ENCODE measurements around the gene SCRN1. TPM values are rescaled to one million over a fixed set of nuclear protein-coding genes. Genes with fewer than 3 reads are reported as not detected.

Gene SCRN1
- total RNA-seq, 4 donors from 2014 or later, result 1.8 to 3.8 (median 2.7) TPM

DNA sequence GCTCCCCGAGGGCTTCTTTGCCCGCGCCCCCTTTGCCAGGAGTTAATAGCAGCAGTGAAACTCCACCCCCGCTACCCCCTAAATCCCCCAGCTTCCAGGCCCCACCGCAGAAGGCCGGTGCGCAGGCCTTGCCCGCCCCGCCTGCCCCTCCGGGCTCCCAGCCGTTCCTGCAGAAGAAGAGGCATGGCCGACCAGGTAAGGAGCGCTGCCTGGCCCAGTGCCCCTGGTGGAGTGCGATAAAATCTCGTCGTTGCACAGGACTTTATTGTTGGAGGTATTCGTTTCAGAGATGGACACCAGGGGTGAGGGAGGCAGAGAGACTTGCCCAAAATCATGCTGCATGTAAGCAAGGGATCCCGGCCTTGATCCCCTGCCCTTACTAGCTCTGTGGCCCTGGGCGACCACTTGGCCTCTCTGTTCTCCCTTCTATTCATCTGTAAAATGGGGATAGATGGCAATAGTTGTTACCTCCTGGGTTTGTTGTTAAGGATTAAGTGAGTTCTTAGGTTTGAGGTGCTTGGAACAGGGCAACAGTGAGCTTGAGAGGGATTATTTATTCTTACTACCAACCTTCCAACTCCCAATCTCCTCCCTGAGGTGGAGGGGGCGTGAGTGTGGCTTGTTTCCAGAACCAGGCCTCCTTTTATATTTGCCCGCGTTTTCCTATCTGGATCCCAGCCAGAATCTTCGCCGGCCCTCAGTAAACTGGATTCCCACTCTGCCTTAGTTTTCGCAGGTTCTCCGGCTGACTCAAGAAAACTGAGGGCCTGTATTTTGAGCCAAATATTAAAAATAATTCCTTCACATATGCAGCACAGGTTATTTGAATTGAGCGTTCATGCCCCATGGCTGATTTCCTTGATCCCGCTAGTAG is 105.0 kb downstream of the SCRN1 start:
- ATAC-seq (no peak), DNase-seq (no peak)
- Histone ChIP-seq H3K4me1 (no peaks in the 10 kb centered on the region), H3K27me3 (no peaks in the 10 kb centered on the region), H3K4me3 (no peak overlapping the region), H3K27ac (no peak overlapping the region), H3K36me3 (peaks cover 0 to 13% of the 10 kb centered on the region in 2 donors), H3K9me3 (no peaks in the 10 kb centered on the region)
- in situ Hi-C loops (cut with MboI; ENCODE audit: low sequenced_read_pairs in 4 of 4), result no loop called here
- TF ChIP-seq, protein P1, sequence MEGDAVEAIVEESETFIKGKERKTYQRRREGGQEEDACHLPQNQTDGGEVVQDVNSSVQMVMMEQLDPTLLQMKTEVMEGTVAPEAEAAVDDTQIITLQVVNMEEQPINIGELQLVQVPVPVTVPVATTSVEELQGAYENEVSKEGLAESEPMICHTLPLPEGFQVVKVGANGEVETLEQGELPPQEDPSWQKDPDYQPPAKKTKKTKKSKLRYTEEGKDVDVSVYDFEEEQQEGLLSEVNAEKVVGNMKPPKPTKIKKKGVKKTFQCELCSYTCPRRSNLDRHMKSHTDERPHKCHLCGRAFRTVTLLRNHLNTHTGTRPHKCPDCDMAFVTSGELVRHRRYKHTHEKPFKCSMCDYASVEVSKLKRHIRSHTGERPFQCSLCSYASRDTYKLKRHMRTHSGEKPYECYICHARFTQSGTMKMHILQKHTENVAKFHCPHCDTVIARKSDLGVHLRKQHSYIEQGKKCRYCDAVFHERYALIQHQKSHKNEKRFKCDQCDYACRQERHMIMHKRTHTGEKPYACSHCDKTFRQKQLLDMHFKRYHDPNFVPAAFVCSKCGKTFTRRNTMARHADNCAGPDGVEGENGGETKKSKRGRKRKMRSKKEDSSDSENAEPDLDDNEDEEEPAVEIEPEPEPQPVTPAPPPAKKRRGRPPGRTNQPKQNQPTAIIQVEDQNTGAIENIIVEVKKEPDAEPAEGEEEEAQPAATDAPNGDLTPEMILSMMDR (IDR thresholded peaks at IDR 0.05 in 4 of 5, conservative IDR thresholded peaks at IDR 0.05 in 1 of 5), result no peak
- TF ChIP-seq POLR2A (IDR thresholded peaks at IDR 0.05), result no peak
- intact Hi-C loops (cut with DNase I; ENCODE audit: low total_unique reads), result no loop called here

DNA sequence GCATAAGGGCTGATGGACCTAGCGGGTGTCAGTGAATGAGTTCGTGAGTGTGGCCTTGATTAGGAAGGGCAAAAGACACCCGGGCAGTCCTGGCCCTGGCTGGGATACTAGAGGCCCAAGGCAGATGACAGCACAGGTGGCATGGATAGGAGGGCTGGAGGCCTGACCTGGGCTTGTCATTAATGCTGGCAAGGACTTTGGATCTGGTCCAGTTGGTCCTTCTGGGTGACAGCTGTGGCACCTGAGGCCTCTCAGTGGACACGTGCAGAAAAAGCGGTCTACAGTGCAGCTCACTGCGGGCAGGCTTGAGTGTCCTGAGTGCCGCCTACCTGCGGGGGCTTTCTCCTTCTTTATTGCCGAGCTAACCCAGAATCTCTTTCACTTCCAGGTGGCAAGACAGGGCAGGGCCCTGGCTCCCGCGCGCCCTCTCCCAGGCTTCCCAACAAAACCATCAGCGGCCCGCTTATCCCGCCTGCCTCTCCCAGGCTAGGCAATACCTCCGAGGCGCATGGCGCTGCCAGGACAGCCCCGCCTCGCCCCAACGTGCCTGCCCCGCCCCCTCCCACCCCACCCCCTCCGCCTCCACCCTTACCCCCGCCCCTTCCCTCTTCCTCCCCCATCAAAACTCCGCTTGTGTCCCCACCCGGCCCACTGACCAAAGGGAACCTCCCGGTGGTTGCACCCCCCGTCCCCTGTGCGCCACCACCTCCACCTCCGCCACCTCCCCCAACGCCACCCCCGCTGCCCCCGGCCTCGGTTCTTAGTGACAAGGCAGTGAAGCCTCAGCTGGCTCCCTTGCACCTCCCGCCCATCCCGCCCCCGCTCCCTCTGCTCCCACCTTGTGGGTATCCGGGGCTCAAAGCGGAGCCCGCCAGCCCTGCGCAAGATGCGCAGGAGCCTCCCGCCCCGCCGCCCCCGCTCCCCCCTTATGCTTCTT is 105.9 kb downstream of the SCRN1 start:
- in situ Hi-C loops (cut with MboI; ENCODE audit: low sequenced_read_pairs in 4 of 4) (no loop called here), intact Hi-C loops (cut with DNase I; ENCODE audit: low total_unique reads) (no loop called here)
- Histone ChIP-seq H3K4me1 (no peaks in the 10 kb centered on the region), H3K9me3 (no peaks in the 10 kb centered on the region), H3K4me3 (no peak overlapping the region), H3K27me3 (no peaks in the 10 kb centered on the region), H3K36me3 (peaks cover 0 to 4% of the 10 kb centered on the region in 2 donors), H3K27ac (no peak overlapping the region)
- DNase-seq (peak in 1 of 2 donors; percentile 30), ATAC-seq (peak in 1 of 2 donors; percentile 54)
- TF ChIP-seq POLR2A (IDR thresholded peaks at IDR 0.05), result no peak
- TF ChIP-seq, protein P1 (IDR thresholded peaks at IDR 0.05 in 4 of 5, conservative IDR thresholded peaks at IDR 0.05 in 1 of 5), result no peak

DNA sequence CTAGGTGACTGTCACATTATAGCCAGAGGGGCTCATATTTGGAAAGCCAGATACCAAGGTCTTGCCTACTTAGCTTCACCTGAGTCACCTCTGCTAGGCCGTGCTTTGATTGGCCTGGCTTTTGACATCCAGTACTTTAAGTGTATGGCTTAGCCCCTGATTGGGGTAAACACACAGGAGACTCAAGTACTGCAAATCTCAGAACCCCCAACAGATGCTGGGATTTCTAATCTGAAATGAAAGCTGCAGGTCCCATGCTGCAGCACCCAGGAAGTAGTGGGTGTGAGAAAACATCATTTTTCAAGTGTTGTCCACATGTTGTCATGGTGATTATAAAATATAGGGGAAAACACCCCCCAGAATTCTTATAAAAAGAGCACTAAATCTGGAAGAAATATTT is 107.1 kb downstream of the SCRN1 start:
- no peaks in the 10 kb centered on the region for H3K9me3 ChIP-seq
- no peak for TF ChIP-seq POLR2A (IDR thresholded peaks at IDR 0.05)
- TF ChIP-seq, protein P1 (IDR thresholded peaks at IDR 0.05 in 4 of 5, conservative IDR thresholded peaks at IDR 0.05 in 1 of 5), result no peak
- H3K4me1 ChIP-seq, result no peaks in the 10 kb centered on the region
- no peaks in the 10 kb centered on the region for H3K36me3 ChIP-seq
- ATAC-seq (no peak), DNase-seq (no peak)
- H3K27ac ChIP-seq, result no peak overlapping the region
- in situ Hi-C loops (cut with MboI; ENCODE audit: low sequenced_read_pairs in 4 of 4), result no loop called here
- H3K27me3 ChIP-seq, result no peaks in the 10 kb centered on the region
- H3K4me3 ChIP-seq, result no peak overlapping the region
- intact Hi-C loops (cut with DNase I; ENCODE audit: low total_unique reads), result no loop called here

DNA sequence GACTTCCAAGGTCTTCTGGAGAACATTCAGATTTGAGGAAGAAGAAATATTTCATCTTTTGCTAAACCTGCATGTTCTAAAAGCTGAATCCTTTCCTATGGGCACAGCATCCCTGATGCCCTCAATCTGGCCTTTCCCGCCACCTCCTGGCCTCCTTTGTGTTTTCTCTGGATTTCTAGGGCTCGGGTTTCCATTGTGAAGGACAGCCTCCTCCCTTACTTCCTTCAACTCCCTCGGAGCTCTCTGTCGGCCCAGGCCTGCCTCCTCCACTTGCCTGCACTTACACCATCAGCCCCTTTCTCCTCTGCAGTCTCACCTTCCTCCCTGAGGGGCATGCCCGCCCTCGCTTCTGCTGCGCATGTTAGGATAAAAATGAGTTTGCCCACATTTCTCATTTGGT is 107.9 kb downstream of the SCRN1 start:
- no peak for TF ChIP-seq POLR2A (IDR thresholded peaks at IDR 0.05)
- TF ChIP-seq, protein P1 (IDR thresholded peaks at IDR 0.05 in 4 of 5, conservative IDR thresholded peaks at IDR 0.05 in 1 of 5), result no peak
- intact Hi-C loops (cut with DNase I; ENCODE audit: low total_unique reads), result no loop called here
- Histone ChIP-seq H3K27me3 (no peaks in the 10 kb centered on the region), H3K36me3 (no peaks in the 10 kb centered on the region), H3K9me3 (no peaks in the 10 kb centered on the region), H3K4me3 (no peak overlapping the region), H3K27ac (no peak overlapping the region), H3K4me1 (no peaks in the 10 kb centered on the region)
- DNase-seq (no peak), ATAC-seq (no peak)
- in situ Hi-C loops (cut with MboI; ENCODE audit: low sequenced_read_pairs in 4 of 4), result no loop called here
